ENCODE measurements around the gene SLC16A10.
"Not testable (repeated sequence)": the region's sequence is repeated elsewhere in the genome, so short reads cannot be mapped to it uniquely, and the experiment has no call there.

SLC16A10 gene

GRCh38 chr6:111086685-111087084 lies 618 bp upstream of the SLC16A10 start:
- DNase-seq (ENCODE audit: low read depth): no peak

GRCh38 chr6:111087871-111088667 lies 766 bp downstream of the SLC16A10 start:
- DNase-seq (ENCODE audit: low read depth): no peak

GRCh38 chr6:111088668-111089003 lies 1.3 kb downstream of the SLC16A10 start:
- DNase-seq (ENCODE audit: low read depth): no peak

- no peak for DNase-seq (ENCODE audit: low read depth)
Observed at GRCh38 chr6:111090766-111091165, 3.5 kb downstream of the SLC16A10 start.

- no peak for DNase-seq (ENCODE audit: low read depth)
Observed at GRCh38 chr6:111091987-111092386, 4.7 kb downstream of the SLC16A10 start.

- DNase-seq (ENCODE audit: low read depth): not testable (repeated sequence)
Observed at GRCh38 chr6:111095488-111095887, 8.2 kb downstream of the SLC16A10 start.

- DNase-seq (ENCODE audit: low read depth): no peak
Observed at GRCh38 chr6:111096246-111096645, 8.9 kb downstream of the SLC16A10 start.

- DNase-seq (ENCODE audit: low read depth): no peak
Observed at GRCh38 chr6:111098597-111098996, 11.3 kb downstream of the SLC16A10 start.

GRCh38 chr6:111101987-111102386 lies 14.7 kb downstream of the SLC16A10 start:
- DNase-seq (ENCODE audit: low read depth): no peak

GRCh38 chr6:111105578-111105977 lies 18.3 kb downstream of the SLC16A10 start:
- no peak for DNase-seq (ENCODE audit: low read depth)

- no peak for DNase-seq (ENCODE audit: low read depth)
Observed at GRCh38 chr6:111107589-111107988, 20.3 kb downstream of the SLC16A10 start.

GRCh38 chr6:111110036-111110435 lies 22.7 kb downstream of the SLC16A10 start:
- DNase-seq (ENCODE audit: low read depth): no peak

GRCh38 chr6:111113336-111114086 lies 26.2 kb downstream of the SLC16A10 start:
- no peak for DNase-seq (ENCODE audit: low read depth)

- no peak for DNase-seq (ENCODE audit: low read depth)
Observed at GRCh38 chr6:111114087-111114443, 26.8 kb downstream of the SLC16A10 start.

GRCh38 chr6:111114482-111114881 lies 27.2 kb downstream of the SLC16A10 start:
- DNase-seq (ENCODE audit: low read depth): no peak

GRCh38 chr6:111118826-111119225 lies 31.5 kb downstream of the SLC16A10 start:
- DNase-seq (ENCODE audit: low read depth): no peak

GRCh38 chr6:111119571-111120329 lies 32.4 kb downstream of the SLC16A10 start:
- DNase-seq (ENCODE audit: low read depth): no peak

GRCh38 chr6:111121789-111122350 lies 34.6 kb downstream of the SLC16A10 start:
- no peak for DNase-seq (ENCODE audit: low read depth)

GRCh38 chr6:111122458-111123286 lies 35.4 kb downstream of the SLC16A10 start:
- DNase-seq (ENCODE audit: low read depth): no peak

GRCh38 chr6:111124406-111124805 lies 37.1 kb downstream of the SLC16A10 start:
- DNase-seq (ENCODE audit: low read depth): no peak

GRCh38 chr6:111129013-111129412 lies 41.7 kb downstream of the SLC16A10 start:
- no peak for DNase-seq (ENCODE audit: low read depth)

- DNase-seq (ENCODE audit: low read depth): not testable (repeated sequence)
Observed at GRCh38 chr6:111131018-111131417, 43.7 kb downstream of the SLC16A10 start.

Measured in HS-27A (cell line).